ENCODE results near the gene DLGAP1. TPM values are rescaled to one million over a fixed set of nuclear protein-coding genes. Genes with fewer than 3 reads are reported as not detected.
"Not testable (repeated sequence)": the region's sequence is repeated elsewhere in the genome, so short reads cannot be mapped to it uniquely, and the experiment has no call there.

DLGAP1 gene
- total RNA-seq, 1 experiment from 2014 or later = not detected

- Mint-ChIP-seq H3K27me3 (ENCODE audit: insufficient read depth, unreplicated experiment) (no peaks in the 10 kb centered on the region), H3K27ac (ENCODE audit: low read depth, unreplicated experiment) (peak overlapping the region; percentile 91), H3K4me1 (ENCODE audit: insufficient read depth, unreplicated experiment) (peaks cover 41% of the 10 kb centered on the region), H3K9me3 (ENCODE audit: unreplicated experiment) (no peaks in the 10 kb centered on the region), H3K36me3 (ENCODE audit: insufficient read depth, unreplicated experiment) (no peaks in the 10 kb centered on the region), H3K4me3 (ENCODE audit: unreplicated experiment) (peak overlapping the region; percentile 4)
- ChIA-PET POLR2A (interaction anchor here (0.6 to 6.1 kb wide), 25 partner anchors 10 to 667 kb away, joined by 3 to 171 read pairs (median 6); partner anchors contain the start of gene TGIF1), CTCF (interaction anchor here (0.5 to 3.0 kb wide), 13 partner anchors 10 to 1653 kb away, joined by 3 to 43 read pairs (median 6); no protein-coding TSS in a partner anchor)
- intact Hi-C loops (cut with micrococcal nuclease) = loop anchor here (1.0 to 2.0 kb wide), 3 partner anchors 28 to 58 kb away; no protein-coding TSS in a partner anchor
- peak; percentile 99 for DNase-seq (ENCODE audit: unreplicated experiment)
- TF ChIP-seq, protein P1, sequence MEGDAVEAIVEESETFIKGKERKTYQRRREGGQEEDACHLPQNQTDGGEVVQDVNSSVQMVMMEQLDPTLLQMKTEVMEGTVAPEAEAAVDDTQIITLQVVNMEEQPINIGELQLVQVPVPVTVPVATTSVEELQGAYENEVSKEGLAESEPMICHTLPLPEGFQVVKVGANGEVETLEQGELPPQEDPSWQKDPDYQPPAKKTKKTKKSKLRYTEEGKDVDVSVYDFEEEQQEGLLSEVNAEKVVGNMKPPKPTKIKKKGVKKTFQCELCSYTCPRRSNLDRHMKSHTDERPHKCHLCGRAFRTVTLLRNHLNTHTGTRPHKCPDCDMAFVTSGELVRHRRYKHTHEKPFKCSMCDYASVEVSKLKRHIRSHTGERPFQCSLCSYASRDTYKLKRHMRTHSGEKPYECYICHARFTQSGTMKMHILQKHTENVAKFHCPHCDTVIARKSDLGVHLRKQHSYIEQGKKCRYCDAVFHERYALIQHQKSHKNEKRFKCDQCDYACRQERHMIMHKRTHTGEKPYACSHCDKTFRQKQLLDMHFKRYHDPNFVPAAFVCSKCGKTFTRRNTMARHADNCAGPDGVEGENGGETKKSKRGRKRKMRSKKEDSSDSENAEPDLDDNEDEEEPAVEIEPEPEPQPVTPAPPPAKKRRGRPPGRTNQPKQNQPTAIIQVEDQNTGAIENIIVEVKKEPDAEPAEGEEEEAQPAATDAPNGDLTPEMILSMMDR (IDR thresholded peaks at IDR 0.05; ENCODE audit: unreplicated experiment) = peak; percentile 13
- TSS peak; percentile 97 for BruUV-seq (replicated peaks)
Measured at GRCh38 chr18:3652380-3653262, 802.5 kb downstream of the DLGAP1 start.

DNA sequence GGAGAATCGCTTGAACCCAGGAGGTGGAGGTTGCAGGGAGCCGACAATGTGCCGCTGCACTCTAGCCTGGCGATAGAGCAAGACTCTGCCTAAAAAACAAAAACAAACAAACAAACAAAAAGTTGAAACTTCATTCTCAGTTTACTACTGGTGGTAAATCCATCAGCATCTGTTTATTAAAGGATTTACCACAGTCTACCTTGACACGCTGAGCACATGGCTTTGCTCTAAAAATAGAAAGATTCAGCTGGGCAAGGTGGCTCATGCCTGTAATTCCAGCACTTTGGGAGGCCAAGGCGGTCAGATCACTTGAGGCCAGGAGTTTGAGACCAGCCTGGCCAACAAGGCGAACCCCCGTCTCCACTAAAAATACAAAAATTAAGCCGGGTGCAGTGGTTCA lies 803.8 kb downstream of the DLGAP1 start:
- no peaks in the 10 kb centered on the region for H3K9me3 Mint-ChIP-seq (ENCODE audit: unreplicated experiment)
- H3K27me3 Mint-ChIP-seq (ENCODE audit: insufficient read depth, unreplicated experiment) = no peaks in the 10 kb centered on the region
- H3K27ac Mint-ChIP-seq (ENCODE audit: low read depth, unreplicated experiment) = no peak overlapping the region
- intact Hi-C loops (cut with micrococcal nuclease) = no loop called here
- H3K4me1 Mint-ChIP-seq (ENCODE audit: insufficient read depth, unreplicated experiment) = peaks cover 41% of the 10 kb centered on the region
- DNase-seq (ENCODE audit: unreplicated experiment) = no peak
- POLR2A ChIA-PET = interaction anchor here (1.1 to 6.1 kb wide), 8 partner anchors 14 to 388 kb away, joined by 3 to 171 read pairs (median 70); partner anchors contain the start of gene TGIF1
- BruUV-seq (replicated peaks) = no TSS peak
- TF ChIP-seq, protein P1 (IDR thresholded peaks at IDR 0.05; ENCODE audit: unreplicated experiment) = no peak
- CTCF ChIA-PET = interaction anchor here (0.6 to 3.0 kb wide), 5 partner anchors 14 to 336 kb away, joined by 4 to 43 read pairs (median 6); no protein-coding TSS in a partner anchor
- H3K36me3 Mint-ChIP-seq (ENCODE audit: insufficient read depth, unreplicated experiment) = no peaks in the 10 kb centered on the region
- no peak overlapping the region for H3K4me3 Mint-ChIP-seq (ENCODE audit: unreplicated experiment)

DNA sequence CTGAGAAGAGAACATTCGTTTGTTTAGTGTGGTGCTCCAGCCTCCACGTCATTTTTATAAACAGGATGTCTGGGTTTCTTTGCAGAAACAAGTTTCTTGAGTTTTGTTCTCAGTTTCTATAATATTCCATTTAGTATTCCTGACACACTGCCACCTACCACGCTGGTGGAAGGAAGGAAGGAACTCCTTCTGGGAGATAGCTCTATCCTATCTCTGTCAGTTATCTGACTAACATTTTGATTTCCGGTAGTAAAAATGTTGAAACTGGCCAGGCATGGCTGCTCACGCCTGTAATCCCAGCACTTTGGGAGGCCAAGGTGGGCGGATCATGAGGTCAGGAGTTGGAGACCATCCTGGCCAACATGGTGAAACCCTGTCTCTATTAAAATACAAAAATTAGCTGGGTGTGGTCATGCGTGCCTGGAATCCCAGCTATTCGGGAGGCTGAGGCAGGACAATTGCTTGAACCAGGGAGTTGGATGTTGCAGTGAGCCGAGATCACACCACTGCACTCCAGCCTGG lies 804.5 kb downstream of the DLGAP1 start:
- Mint-ChIP-seq H3K4me1 (ENCODE audit: insufficient read depth, unreplicated experiment) (peaks cover 40% of the 10 kb centered on the region), H3K4me3 (ENCODE audit: unreplicated experiment) (peak overlapping the region; percentile 5), H3K27ac (ENCODE audit: low read depth, unreplicated experiment) (peak overlapping the region; percentile 47)
- H3K9me3 Mint-ChIP-seq (ENCODE audit: unreplicated experiment); intact Hi-C loops (cut with micrococcal nuclease); BruUV-seq (replicated peaks); H3K36me3 Mint-ChIP-seq (ENCODE audit: insufficient read depth, unreplicated experiment); H3K27me3 Mint-ChIP-seq (ENCODE audit: insufficient read depth, unreplicated experiment): not testable (repeated sequence)
- DNase-seq (ENCODE audit: unreplicated experiment) = peak; percentile 41
- ChIA-PET POLR2A (interaction anchor here (1.1 to 6.1 kb wide), 9 partner anchors 10 to 387 kb away, joined by 3 to 171 read pairs (median 69); partner anchors contain the start of gene TGIF1), CTCF (interaction anchor here (0.6 to 2.9 kb wide), 4 partner anchors 15 to 361 kb away, joined by 3 to 16 read pairs (median 4); no protein-coding TSS in a partner anchor)

GRCh38 chr18:3649633-3650426 lies 805.3 kb downstream of the DLGAP1 start:
- no peaks in the 10 kb centered on the region for H3K27me3 Mint-ChIP-seq (ENCODE audit: insufficient read depth, unreplicated experiment)
- ChIA-PET CTCF (interaction anchor here (0.6 to 2.9 kb wide), 7 partner anchors 16 to 360 kb away, joined by 3 to 16 read pairs (median 4); no protein-coding TSS in a partner anchor), POLR2A (interaction anchor here (1.5 to 6.1 kb wide), 9 partner anchors 9 to 202 kb away, joined by 3 to 171 read pairs (median 69); partner anchors contain the start of gene TGIF1)
- H3K4me3 Mint-ChIP-seq (ENCODE audit: unreplicated experiment) = peak overlapping the region; percentile 5
- peak; percentile 88 for DNase-seq (ENCODE audit: unreplicated experiment)
- H3K27ac Mint-ChIP-seq (ENCODE audit: low read depth, unreplicated experiment) = peak overlapping the region; percentile 47
- no TSS peak for BruUV-seq (replicated peaks)
- no peaks in the 10 kb centered on the region for H3K9me3 Mint-ChIP-seq (ENCODE audit: unreplicated experiment)
- peaks cover 33% of the 10 kb centered on the region for H3K4me1 Mint-ChIP-seq (ENCODE audit: insufficient read depth, unreplicated experiment)
- no peaks in the 10 kb centered on the region for H3K36me3 Mint-ChIP-seq (ENCODE audit: insufficient read depth, unreplicated experiment)
- intact Hi-C loops (cut with micrococcal nuclease) = no loop called here
- TF ChIP-seq, protein P1 (IDR thresholded peaks at IDR 0.05; ENCODE audit: unreplicated experiment) = no peak
